ENCODE data around the gene ALDH1L1.

DNA sequence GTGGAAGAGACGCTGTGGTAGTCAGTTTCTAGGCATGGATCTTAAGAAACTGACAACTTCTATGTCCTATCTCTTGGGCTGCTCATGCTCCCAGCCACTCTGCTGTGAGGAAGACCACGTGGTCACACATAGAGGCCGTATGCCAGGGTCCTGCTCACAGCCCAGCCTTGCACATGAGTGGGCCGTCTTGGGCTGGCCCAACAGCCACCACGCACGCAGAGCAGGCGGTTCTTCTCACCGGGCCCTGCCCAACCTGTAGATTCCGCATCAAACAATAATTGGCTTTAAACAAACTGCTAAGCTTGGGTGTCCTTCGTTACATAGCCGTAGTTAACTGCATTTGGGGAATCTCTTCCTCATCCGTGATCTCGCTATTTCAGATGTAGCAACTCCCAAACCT is 122.5 kb downstream of the ALDH1L1 start:
- TF ChIP-seq EZH2phosphoT487 (IDR thresholded peaks at IDR 0.05; ENCODE audit: low read length) = no peak
- TF ChIP-seq, protein P1, sequence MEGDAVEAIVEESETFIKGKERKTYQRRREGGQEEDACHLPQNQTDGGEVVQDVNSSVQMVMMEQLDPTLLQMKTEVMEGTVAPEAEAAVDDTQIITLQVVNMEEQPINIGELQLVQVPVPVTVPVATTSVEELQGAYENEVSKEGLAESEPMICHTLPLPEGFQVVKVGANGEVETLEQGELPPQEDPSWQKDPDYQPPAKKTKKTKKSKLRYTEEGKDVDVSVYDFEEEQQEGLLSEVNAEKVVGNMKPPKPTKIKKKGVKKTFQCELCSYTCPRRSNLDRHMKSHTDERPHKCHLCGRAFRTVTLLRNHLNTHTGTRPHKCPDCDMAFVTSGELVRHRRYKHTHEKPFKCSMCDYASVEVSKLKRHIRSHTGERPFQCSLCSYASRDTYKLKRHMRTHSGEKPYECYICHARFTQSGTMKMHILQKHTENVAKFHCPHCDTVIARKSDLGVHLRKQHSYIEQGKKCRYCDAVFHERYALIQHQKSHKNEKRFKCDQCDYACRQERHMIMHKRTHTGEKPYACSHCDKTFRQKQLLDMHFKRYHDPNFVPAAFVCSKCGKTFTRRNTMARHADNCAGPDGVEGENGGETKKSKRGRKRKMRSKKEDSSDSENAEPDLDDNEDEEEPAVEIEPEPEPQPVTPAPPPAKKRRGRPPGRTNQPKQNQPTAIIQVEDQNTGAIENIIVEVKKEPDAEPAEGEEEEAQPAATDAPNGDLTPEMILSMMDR (IDR thresholded peaks at IDR 0.05; ENCODE audit: low read length) = no peak
- TF ChIP-seq EZH2 (optimal IDR thresholded peaks at IDR 0.05; ENCODE audit: low read depth, low read length) = no peak
